GM12878 (cell line): ENCODE data around the gene ZBTB4. TPM values are rescaled to one million over a fixed set of nuclear protein-coding genes. Genes with fewer than 3 reads are reported as not detected.

Experiments used
- ATF7 ChIP-seq: fragments of 450-650 bp; IDR thresholded peaks from 2 replicates; pipeline ENCODE4 v1.6.1; 2016; ENCODE audit warnings: low read depth, mild to moderate bottlenecking
- EGR1 ChIP-seq, 2 experiments: IDR thresholded peaks; 1 replicate in 1 of 2; 2 replicates in 1 of 2; pipeline ENCODE4 v1.6.1; 2011 to 2012; ENCODE audit warnings: low read depth in 2 of 2, low read length in 2 of 2, borderline replicate concordance in 1 of 2, mild to moderate bottlenecking in 1 of 2, moderate library complexity in 1 of 2
- GATAD2B ChIP-seq: fragments of 450-650 bp; conservative IDR thresholded peaks from 2 replicates; pipeline ENCODE4 v1.6.1; 2017; ENCODE audit warnings: low read depth, mild to moderate bottlenecking, moderate library complexity
- KLF5 ChIP-seq: fragments of 450-650 bp; IDR thresholded peaks from 2 replicates; pipeline ENCODE4 v1.6.1; 2014; ENCODE audit warnings: mild to moderate bottlenecking; ENCODE audit not compliant: partially characterized antibody
- MTA2 ChIP-seq: fragments of 450-650 bp; IDR thresholded peaks from 2 replicates; pipeline ENCODE4 v1.6.1; 2016; ENCODE audit warnings: low read depth, mild to moderate bottlenecking, moderate library complexity
- POU2F2 ChIP-seq: IDR thresholded peaks from 3 replicates; pipeline ENCODE4 v1.6.1; 2011; ENCODE audit warnings: low read depth, mild to moderate bottlenecking, low read length, borderline replicate concordance
- RUNX3 ChIP-seq: IDR thresholded peaks from 2 replicates; pipeline ENCODE4 v1.6.1; 2012; ENCODE audit warnings: low read length, inconsistent platforms
- polyA plus RNA-seq, 11 experiments: library from polyadenylated mRNA; depleted of rRNA in 4 of 11; unstranded in 6 of 11; stranded (reverse) in 5 of 11; fragments of >200 nt; fragmentation: Nextera tagmentation in 4 of 11; fragmentation: Illumina TruSeq in 1 of 11; extraction: Ambion mirVana in 4 of 11; extraction: Trizol in 1 of 11; gene quantifications; 1 replicate in 1 of 11; 2 replicates in 10 of 11; pipeline versions ENCODE4 v1.2.1 to v1.2.3, GENCODE V29; 2011 to 2016; ENCODE audit warnings: inconsistent platforms in 2 of 11, missing spikeins in 2 of 11, low read depth in 1 of 11
- total RNA-seq, 4 experiments: library from RNA; depleted of rRNA in 3 of 4; stranded (reverse); fragments of >200 nt in 3 of 4; fragmentation: Illumina TruSeq in 1 of 4; extraction: Trizol in 1 of 4; gene quantifications; 2 replicates each; pipeline versions ENCODE4 v1.2.1 to v1.2.3, GENCODE V29; 2013 to 2021
- TF ChIP-seq, protein P1 (sequence below): fragments of 450-650 bp; IDR thresholded peaks from 2 replicates; pipeline ENCODE4 v1.6.1; 2017; ENCODE audit warnings: mild to moderate bottlenecking, moderate library complexity
- TF ChIP-seq, protein P2 (sequence below): IDR thresholded peaks from 2 replicates; pipeline ENCODE4 v1.6.1; 2011; ENCODE audit warnings: borderline replicate concordance, low read depth, mild to moderate bottlenecking, moderate library complexity, low read length; ENCODE audit not compliant: insufficient read depth, poor library complexity, severe bottlenecking
- TF ChIP-seq, protein P3 (sequence below): IDR thresholded peaks from 2 replicates; pipeline ENCODE4 v1.6.1; 2012; ENCODE audit warnings: mild to moderate bottlenecking, low read depth, low read length
- TF ChIP-seq, protein P4 (sequence below): fragments of 450-650 bp; IDR thresholded peaks from 2 replicates; pipeline ENCODE4 v1.6.1; 2017; ENCODE audit warnings: low read depth, mild to moderate bottlenecking, moderate library complexity
- TF ChIP-seq, protein P5 (sequence below): fragments of 450-650 bp; IDR thresholded peaks from 2 replicates; pipeline ENCODE4 v1.6.1; 2016; ENCODE audit warnings: mild to moderate bottlenecking
- TF ChIP-seq, protein P6 (sequence below), 3 experiments: IDR thresholded peaks in 2 of 3; conservative IDR thresholded peaks in 1 of 3; 2 replicates each; pipeline ENCODE4 v1.5.1; 2011; ENCODE audit warnings: low read depth in 3 of 3, low read length in 3 of 3, mild to moderate bottlenecking in 3 of 3, control low read depth in 2 of 3, moderate library complexity in 2 of 3, inconsistent platforms in 1 of 3, mixed read lengths in 1 of 3; ENCODE audit not compliant: control insufficient read depth in 2 of 3, insufficient read depth in 1 of 3; ENCODE audit errors: extremely low read depth in 1 of 3

Gene ZBTB4
- total and polyA plus RNA-seq, 10 of the 15 experiments (the other 5 are each of a cell fraction or from before 2014, with no cell fraction given) = 2.0 to 14.9 (median 6.9) TPM

DNA sequence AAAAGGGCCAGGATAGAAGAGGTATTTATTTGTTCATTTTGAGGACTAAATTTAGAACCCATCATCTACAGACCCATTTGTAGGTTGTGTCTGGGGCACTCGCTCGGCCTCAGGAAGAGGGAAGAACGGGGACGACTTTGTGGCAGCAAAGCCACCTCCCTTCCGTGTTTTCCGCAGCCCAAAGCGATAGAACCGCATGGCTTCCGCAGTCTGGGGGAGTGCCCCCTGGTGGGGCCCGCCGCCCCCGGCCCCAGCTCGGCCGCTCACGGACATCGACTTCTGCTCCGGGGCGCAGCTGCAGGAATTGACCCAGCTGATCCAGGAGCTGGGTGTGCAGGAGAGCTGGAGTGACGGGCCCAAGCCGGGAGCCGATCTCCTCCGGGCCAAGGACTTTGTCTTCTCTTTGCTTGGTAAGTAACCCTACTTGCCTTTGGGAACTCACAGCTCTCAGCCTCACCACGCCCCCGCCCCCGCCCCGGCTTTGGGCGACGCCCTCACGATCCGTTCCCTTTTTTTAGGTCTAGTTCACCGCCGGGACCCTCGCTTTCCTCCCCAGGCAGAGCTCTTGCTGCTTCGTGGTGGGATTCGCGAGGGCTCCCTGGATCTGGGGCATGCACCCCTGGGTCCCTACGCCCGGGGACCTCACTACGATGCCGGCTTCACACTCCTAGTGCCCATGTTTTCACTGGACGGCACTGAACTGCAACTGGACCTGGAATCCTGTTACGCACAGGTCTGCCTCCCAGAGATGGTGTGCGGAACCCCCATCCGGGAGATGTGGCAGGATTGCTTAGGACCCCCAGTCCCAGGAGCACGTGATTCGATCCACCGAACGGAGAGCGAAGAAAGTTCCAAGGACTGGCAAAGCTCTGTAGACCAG, 43.5 kb downstream of the ZBTB4 start (continued):
- TF ChIP-seq, protein P1, sequence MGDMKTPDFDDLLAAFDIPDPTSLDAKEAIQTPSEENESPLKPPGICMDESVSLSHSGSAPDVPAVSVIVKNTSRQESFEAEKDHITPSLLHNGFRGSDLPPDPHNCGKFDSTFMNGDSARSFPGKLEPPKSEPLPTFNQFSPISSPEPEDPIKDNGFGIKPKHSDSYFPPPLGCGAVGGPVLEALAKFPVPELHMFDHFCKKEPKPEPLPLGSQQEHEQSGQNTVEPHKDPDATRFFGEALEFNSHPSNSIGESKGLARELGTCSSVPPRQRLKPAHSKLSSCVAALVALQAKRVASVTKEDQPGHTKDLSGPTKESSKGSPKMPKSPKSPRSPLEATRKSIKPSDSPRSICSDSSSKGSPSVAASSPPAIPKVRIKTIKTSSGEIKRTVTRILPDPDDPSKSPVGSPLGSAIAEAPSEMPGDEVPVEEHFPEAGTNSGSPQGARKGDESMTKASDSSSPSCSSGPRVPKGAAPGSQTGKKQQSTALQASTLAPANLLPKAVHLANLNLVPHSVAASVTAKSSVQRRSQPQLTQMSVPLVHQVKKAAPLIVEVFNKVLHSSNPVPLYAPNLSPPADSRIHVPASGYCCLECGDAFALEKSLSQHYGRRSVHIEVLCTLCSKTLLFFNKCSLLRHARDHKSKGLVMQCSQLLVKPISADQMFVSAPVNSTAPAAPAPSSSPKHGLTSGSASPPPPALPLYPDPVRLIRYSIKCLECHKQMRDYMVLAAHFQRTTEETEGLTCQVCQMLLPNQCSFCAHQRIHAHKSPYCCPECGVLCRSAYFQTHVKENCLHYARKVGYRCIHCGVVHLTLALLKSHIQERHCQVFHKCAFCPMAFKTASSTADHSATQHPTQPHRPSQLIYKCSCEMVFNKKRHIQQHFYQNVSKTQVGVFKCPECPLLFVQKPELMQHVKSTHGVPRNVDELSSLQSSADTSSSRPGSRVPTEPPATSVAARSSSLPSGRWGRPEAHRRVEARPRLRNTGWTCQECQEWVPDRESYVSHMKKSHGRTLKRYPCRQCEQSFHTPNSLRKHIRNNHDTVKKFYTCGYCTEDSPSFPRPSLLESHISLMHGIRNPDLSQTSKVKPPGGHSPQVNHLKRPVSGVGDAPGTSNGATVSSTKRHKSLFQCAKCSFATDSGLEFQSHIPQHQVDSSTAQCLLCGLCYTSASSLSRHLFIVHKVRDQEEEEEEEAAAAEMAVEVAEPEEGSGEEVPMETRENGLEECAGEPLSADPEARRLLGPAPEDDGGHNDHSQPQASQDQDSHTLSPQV = no peak
- TF ChIP-seq, protein P2, sequence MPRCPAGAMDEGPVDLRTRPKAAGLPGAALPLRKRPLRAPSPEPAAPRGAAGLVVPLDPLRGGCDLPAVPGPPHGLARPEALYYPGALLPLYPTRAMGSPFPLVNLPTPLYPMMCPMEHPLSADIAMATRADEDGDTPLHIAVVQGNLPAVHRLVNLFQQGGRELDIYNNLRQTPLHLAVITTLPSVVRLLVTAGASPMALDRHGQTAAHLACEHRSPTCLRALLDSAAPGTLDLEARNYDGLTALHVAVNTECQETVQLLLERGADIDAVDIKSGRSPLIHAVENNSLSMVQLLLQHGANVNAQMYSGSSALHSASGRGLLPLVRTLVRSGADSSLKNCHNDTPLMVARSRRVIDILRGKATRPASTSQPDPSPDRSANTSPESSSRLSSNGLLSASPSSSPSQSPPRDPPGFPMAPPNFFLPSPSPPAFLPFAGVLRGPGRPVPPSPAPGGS = no peak
- TF ChIP-seq EGR1 (IDR thresholded peaks at IDR 0.05; ENCODE audit: borderline replicate concordance in 1 of 2, low read depth in 2 of 2, low read length in 2 of 2) = peak in 1 of 2 experiments; percentile 82; a peak in 2 of 3 replicates
- TF ChIP-seq, protein P3, sequence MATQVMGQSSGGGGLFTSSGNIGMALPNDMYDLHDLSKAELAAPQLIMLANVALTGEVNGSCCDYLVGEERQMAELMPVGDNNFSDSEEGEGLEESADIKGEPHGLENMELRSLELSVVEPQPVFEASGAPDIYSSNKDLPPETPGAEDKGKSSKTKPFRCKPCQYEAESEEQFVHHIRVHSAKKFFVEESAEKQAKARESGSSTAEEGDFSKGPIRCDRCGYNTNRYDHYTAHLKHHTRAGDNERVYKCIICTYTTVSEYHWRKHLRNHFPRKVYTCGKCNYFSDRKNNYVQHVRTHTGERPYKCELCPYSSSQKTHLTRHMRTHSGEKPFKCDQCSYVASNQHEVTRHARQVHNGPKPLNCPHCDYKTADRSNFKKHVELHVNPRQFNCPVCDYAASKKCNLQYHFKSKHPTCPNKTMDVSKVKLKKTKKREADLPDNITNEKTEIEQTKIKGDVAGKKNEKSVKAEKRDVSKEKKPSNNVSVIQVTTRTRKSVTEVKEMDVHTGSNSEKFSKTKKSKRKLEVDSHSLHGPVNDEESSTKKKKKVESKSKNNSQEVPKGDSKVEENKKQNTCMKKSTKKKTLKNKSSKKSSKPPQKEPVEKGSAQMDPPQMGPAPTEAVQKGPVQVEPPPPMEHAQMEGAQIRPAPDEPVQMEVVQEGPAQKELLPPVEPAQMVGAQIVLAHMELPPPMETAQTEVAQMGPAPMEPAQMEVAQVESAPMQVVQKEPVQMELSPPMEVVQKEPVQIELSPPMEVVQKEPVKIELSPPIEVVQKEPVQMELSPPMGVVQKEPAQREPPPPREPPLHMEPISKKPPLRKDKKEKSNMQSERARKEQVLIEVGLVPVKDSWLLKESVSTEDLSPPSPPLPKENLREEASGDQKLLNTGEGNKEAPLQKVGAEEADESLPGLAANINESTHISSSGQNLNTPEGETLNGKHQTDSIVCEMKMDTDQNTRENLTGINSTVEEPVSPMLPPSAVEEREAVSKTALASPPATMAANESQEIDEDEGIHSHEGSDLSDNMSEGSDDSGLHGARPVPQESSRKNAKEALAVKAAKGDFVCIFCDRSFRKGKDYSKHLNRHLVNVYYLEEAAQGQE = no peak
- TF ChIP-seq KLF5 = peak; percentile 14
- no peak for TF ChIP-seq POU2F2
- TF ChIP-seq GATAD2B = peak; percentile 50
- TF ChIP-seq, protein P4, sequence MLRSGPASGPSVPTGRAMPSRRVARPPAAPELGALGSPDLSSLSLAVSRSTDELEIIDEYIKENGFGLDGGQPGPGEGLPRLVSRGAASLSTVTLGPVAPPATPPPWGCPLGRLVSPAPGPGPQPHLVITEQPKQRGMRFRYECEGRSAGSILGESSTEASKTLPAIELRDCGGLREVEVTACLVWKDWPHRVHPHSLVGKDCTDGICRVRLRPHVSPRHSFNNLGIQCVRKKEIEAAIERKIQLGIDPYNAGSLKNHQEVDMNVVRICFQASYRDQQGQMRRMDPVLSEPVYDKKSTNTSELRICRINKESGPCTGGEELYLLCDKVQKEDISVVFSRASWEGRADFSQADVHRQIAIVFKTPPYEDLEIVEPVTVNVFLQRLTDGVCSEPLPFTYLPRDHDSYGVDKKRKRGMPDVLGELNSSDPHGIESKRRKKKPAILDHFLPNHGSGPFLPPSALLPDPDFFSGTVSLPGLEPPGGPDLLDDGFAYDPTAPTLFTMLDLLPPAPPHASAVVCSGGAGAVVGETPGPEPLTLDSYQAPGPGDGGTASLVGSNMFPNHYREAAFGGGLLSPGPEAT = no peak
- TF ChIP-seq ATF7 = no peak
- TF ChIP-seq RUNX3 = peak; percentile 51
- TF ChIP-seq, protein P5, sequence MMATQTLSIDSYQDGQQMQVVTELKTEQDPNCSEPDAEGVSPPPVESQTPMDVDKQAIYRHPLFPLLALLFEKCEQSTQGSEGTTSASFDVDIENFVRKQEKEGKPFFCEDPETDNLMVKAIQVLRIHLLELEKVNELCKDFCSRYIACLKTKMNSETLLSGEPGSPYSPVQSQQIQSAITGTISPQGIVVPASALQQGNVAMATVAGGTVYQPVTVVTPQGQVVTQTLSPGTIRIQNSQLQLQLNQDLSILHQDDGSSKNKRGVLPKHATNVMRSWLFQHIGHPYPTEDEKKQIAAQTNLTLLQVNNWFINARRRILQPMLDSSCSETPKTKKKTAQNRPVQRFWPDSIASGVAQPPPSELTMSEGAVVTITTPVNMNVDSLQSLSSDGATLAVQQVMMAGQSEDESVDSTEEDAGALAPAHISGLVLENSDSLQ = no peak
- no peak for TF ChIP-seq MTA2
- TF ChIP-seq, protein P6, sequence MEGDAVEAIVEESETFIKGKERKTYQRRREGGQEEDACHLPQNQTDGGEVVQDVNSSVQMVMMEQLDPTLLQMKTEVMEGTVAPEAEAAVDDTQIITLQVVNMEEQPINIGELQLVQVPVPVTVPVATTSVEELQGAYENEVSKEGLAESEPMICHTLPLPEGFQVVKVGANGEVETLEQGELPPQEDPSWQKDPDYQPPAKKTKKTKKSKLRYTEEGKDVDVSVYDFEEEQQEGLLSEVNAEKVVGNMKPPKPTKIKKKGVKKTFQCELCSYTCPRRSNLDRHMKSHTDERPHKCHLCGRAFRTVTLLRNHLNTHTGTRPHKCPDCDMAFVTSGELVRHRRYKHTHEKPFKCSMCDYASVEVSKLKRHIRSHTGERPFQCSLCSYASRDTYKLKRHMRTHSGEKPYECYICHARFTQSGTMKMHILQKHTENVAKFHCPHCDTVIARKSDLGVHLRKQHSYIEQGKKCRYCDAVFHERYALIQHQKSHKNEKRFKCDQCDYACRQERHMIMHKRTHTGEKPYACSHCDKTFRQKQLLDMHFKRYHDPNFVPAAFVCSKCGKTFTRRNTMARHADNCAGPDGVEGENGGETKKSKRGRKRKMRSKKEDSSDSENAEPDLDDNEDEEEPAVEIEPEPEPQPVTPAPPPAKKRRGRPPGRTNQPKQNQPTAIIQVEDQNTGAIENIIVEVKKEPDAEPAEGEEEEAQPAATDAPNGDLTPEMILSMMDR (IDR thresholded peaks at IDR 0.05 in 2 of 3, conservative IDR thresholded peaks at IDR 0.05 in 1 of 3; ENCODE audit: control insufficient read depth in 2 of 3, extremely low read depth in 1 of 3, insufficient read depth in 1 of 3, low read depth in 3 of 3, low read length in 3 of 3) = peak; percentile 20 to 37 (median 34); a peak in 2 of 6 replicates
